T-helper 2 cell treated with Interferon-gamma antibody and Interleukin-4, amounts not matched to agents 5 μg/mL and 100 μg/mL, for 36 hours (primary cell): ENCODE results near the gene F2RL2.

Source experiments
- DNase-seq: peaks from one replicate; pipeline ENCODE4 v3.0.0; 2021; ENCODE audit warnings: low spot score
- H3K27ac Mint-ChIP-seq: one replicate; pipeline ENCODE4 v1.8.0; 2021; ENCODE audit warnings: mild to moderate bottlenecking, mixed read lengths
- H3K27me3 Mint-ChIP-seq: one replicate; pipeline ENCODE4 v1.8.0; 2021; ENCODE audit warnings: low read depth, mixed read lengths
- H3K36me3 Mint-ChIP-seq: one replicate; pipeline ENCODE4 v1.8.0; 2021; ENCODE audit warnings: low read depth, mixed read lengths
- H3K4me1 Mint-ChIP-seq: one replicate; pipeline ENCODE4 v1.8.0; 2021; ENCODE audit warnings: low read depth, mixed read lengths
- H3K4me3 Mint-ChIP-seq: one replicate; pipeline ENCODE4 v1.8.0; 2022; ENCODE audit warnings: mild to moderate bottlenecking, moderate library complexity, mixed read lengths
- H3K9me3 Mint-ChIP-seq: one replicate; pipeline ENCODE4 v1.8.0; 2021; ENCODE audit warnings: mixed read lengths

F2RL2 gene, protein sequence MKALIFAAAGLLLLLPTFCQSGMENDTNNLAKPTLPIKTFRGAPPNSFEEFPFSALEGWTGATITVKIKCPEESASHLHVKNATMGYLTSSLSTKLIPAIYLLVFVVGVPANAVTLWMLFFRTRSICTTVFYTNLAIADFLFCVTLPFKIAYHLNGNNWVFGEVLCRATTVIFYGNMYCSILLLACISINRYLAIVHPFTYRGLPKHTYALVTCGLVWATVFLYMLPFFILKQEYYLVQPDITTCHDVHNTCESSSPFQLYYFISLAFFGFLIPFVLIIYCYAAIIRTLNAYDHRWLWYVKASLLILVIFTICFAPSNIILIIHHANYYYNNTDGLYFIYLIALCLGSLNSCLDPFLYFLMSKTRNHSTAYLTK

DNA sequence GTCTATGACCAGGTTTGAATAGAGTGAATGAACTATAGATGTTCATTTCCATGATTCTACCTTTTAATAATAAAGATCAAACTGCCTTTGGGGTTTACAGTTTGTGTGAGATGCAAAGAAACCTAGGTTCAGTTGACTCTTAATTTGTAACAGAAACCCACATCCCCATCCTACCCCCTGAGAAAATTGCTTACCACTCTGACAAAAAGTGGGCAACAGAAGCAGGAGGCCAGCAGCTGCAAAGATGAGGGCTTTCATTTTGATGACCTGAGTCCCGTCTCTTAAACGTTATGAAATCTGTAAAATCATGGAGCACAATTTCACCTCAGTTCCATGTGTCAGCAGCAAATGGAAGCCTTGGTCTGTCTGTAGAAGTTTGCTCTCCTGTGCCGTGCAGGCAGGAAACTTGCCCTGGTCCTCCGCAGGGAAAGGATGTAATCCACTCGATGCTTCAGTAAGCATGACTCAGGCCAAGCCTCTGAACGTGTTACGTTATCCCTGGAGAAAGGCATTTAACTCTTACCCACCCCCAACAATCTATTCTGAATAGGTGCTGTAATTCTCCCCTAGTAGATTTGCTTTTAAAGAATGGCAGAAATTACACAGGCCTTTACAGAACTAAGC lies at the start of gene F2RL2:
Gene F2RL2, minus strand, starts transcription at position 431 of the 624 bp plus-strand sequence. Its CDS starts 173 bp downstream, at position 258.
- Mint-ChIP-seq H3K9me3 (no peaks in the 10 kb centered on the region), H3K4me1 (peaks cover 13% of the 10 kb centered on the region), H3K4me3 (no peak within 1 kb of the TSS), H3K36me3 (peaks cover 25% of the 10 kb centered on the region), H3K27ac (no peak within 1 kb of the TSS), H3K27me3 (no peaks in the 10 kb centered on the region)
- no peak for DNase-seq

DNA sequence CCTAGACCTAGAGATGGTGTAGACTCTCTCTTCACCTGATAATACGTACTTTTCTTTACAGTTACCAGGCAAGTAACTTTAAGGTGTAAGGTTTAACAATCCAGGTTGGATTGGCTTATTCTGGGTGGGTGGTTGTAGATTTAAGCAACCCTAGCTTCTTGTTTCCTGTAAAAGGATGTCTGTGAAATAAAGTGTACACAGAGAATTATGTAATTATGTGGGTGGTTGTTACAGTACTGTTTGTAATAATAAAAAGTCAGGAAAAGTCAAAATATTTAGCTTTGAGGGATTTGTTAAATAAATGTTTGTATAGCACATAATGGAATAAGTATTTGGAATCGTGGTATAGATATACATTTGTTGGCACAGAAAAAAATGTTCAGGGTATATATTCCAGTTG lies 49.0 kb upstream of the F2RL2 start:
- no peak for DNase-seq
- no peak overlapping the region for H3K27ac Mint-ChIP-seq
- no peak overlapping the region for H3K4me3 Mint-ChIP-seq
- H3K27me3 Mint-ChIP-seq = no peaks in the 10 kb centered on the region
- H3K4me1 Mint-ChIP-seq = no peaks in the 10 kb centered on the region
- peaks cover 64% of the 10 kb centered on the region for H3K36me3 Mint-ChIP-seq
- H3K9me3 Mint-ChIP-seq = no peaks in the 10 kb centered on the region

DNA sequence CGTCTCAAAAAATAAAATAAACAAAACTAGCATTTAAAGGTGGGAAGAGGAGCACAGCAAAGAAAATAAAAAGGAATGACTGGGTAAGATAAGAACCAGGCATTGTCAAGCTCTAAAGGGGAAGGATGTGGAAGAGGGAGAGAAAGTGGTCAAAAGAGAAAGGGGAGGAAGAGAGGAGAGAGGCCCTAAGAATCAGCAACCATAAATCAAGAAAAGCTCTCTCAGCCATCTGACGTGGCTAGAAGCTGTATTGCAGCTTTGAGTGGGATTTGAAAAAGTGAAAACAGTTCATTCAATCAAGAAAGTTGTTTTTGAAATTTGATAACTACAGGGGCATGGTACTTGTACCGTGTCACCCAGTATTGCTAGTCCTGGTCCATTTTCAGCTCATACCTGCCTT lies 47.3 kb upstream of the F2RL2 start:
- H3K27ac Mint-ChIP-seq = no peak overlapping the region
- no peak overlapping the region for H3K4me3 Mint-ChIP-seq
- DNase-seq = no peak
- no peaks in the 10 kb centered on the region for H3K9me3 Mint-ChIP-seq
- H3K36me3 Mint-ChIP-seq = peaks cover 57% of the 10 kb centered on the region
- H3K4me1 Mint-ChIP-seq = no peaks in the 10 kb centered on the region
- no peaks in the 10 kb centered on the region for H3K27me3 Mint-ChIP-seq

DNA sequence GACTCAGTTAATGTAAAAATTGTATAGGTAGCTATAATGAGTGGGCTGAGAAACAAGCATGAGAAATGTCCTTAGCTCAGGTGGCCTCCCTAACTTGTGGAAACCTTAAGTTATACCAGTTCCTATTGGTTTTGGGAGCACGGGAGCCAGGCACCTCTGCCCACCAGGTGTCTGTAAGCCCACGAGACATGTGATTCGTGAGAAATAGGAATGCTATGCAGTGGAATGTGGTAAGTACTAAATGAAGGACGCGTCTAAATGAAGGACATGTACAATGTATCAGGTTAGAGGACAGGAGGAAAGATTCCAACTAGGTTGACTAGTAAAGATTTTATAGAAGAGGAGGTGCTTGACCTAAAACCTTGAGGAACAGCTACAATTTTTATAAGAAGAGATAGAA lies 46.0 kb upstream of the F2RL2 start:
- H3K4me1 Mint-ChIP-seq = no peaks in the 10 kb centered on the region
- DNase-seq = no peak
- H3K27ac Mint-ChIP-seq = no peak overlapping the region
- H3K36me3 Mint-ChIP-seq = peaks cover 52% of the 10 kb centered on the region
- H3K4me3 Mint-ChIP-seq = no peak overlapping the region
- H3K9me3 Mint-ChIP-seq = no peaks in the 10 kb centered on the region
- H3K27me3 Mint-ChIP-seq = no peaks in the 10 kb centered on the region

DNA sequence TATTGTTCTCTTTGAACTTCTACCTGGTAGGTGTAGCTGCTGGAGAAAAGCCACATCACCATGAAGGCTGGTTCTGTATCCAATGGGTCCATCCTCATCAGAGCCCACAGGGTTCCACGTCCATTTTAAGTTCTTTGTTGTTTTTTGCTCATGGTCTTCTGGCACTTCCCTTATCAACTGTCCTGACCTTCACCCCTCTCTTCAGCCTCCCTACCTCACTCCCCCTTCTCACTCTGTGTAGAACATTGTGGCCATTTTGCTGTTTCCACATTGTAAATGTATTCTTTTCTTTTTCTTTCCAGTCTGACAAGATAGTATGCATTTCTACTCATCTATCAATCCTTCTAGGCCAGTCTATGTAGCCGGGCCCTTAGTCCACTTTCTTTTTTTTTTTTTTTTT lies 44.3 kb upstream of the F2RL2 start:
- no peak overlapping the region for H3K27ac Mint-ChIP-seq
- H3K4me1 Mint-ChIP-seq = no peaks in the 10 kb centered on the region
- DNase-seq = no peak
- no peaks in the 10 kb centered on the region for H3K27me3 Mint-ChIP-seq
- H3K36me3 Mint-ChIP-seq = peaks cover 47% of the 10 kb centered on the region
- H3K4me3 Mint-ChIP-seq = no peak overlapping the region
- H3K9me3 Mint-ChIP-seq = no peaks in the 10 kb centered on the region

DNA sequence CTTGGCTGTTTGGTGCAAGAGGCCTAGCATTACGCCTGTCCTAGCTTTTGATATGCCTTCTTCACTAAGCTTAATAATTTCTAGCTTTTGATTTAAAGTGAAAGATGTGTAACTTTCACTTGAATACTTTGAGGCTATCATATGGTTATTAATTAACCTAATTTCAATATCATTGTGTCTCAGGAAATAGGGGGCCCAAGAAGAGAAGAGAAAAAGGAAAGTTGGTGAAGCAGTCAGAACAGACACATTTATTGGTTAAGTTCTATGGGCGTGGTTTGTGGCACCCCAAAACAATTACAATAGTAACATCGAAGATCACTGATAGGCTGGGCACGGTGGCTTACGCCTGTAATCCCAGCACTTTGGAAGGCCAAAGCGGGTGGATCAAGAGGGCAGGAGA lies 40.9 kb upstream of the F2RL2 start:
- Mint-ChIP-seq H3K4me1 (no peaks in the 10 kb centered on the region), H3K4me3 (no peak overlapping the region), H3K27ac (no peak overlapping the region), H3K9me3 (no peaks in the 10 kb centered on the region), H3K27me3 (no peaks in the 10 kb centered on the region), H3K36me3 (peaks cover 33% of the 10 kb centered on the region)
- DNase-seq = no peak

DNA sequence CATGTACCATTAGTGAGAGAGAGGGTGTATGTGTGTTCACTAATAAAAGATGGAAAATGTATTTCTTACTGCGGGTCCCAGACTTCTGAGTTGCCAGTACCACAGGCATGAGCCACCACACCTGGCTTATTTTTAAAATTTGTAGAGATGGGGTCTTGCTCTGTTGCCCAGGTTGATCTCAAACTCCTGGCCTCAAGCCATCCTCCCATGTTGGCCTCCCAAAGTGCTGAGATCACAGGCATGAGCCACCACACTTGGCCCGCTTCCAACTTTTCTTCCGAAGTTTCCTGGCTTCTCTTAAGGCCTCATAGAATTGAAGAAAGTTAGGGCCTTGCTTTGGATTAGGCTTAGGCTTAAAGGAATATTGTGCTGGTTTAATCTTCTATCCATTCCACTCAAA lies 40.4 kb upstream of the F2RL2 start:
- H3K4me3 Mint-ChIP-seq = no peak overlapping the region
- H3K36me3 Mint-ChIP-seq = peaks cover 32% of the 10 kb centered on the region
- DNase-seq = no peak
- no peaks in the 10 kb centered on the region for H3K9me3 Mint-ChIP-seq
- no peak overlapping the region for H3K27ac Mint-ChIP-seq
- H3K27me3 Mint-ChIP-seq = no peaks in the 10 kb centered on the region
- no peaks in the 10 kb centered on the region for H3K4me1 Mint-ChIP-seq

DNA sequence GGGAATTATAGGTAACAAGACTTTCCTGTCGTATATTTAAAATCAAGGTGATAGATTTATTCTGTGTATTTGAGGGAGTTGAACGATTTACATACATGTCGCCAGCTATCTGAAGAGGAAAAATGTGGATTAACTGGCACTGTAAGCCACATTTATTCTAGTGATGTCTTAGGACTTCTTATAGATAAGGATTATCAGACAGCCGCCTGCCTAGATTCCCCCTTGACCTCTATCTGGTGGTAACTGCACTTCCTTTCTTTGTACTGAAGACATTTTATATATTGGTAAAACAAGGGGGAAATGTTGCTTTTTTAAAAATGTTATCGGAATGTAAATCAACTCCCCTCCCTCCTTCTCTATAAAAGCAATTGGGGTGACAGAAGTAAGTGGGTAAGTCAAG lies 39.3 kb upstream of the F2RL2 start:
- Mint-ChIP-seq H3K9me3 (no peaks in the 10 kb centered on the region), H3K36me3 (peaks cover 39% of the 10 kb centered on the region), H3K4me1 (no peaks in the 10 kb centered on the region), H3K27me3 (no peaks in the 10 kb centered on the region), H3K4me3 (no peak overlapping the region), H3K27ac (no peak overlapping the region)
- no peak for DNase-seq

DNA sequence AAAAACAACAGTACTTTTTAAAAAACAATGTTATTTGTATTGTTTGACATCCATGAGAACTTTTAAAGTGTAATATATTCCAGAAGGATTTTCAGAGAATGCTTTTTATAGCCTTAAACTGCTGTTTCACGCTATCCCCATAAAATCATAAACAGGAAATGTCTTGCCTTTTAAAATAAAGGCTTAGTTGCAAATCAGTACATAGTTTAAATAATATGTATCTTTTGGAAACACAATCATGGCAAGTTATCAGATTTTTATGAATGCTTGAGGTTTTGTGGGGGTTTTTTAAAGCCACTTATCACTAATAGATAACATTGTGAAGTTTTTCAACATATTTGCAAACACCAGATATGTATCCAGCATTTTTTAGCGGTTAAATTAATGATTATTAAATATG lies 37.2 kb upstream of the F2RL2 start:
- H3K9me3 Mint-ChIP-seq = no peaks in the 10 kb centered on the region
- H3K4me1 Mint-ChIP-seq = no peaks in the 10 kb centered on the region
- no peak overlapping the region for H3K4me3 Mint-ChIP-seq
- H3K27me3 Mint-ChIP-seq = no peaks in the 10 kb centered on the region
- DNase-seq = no peak
- H3K36me3 Mint-ChIP-seq = peaks cover 40% of the 10 kb centered on the region
- no peak overlapping the region for H3K27ac Mint-ChIP-seq

DNA sequence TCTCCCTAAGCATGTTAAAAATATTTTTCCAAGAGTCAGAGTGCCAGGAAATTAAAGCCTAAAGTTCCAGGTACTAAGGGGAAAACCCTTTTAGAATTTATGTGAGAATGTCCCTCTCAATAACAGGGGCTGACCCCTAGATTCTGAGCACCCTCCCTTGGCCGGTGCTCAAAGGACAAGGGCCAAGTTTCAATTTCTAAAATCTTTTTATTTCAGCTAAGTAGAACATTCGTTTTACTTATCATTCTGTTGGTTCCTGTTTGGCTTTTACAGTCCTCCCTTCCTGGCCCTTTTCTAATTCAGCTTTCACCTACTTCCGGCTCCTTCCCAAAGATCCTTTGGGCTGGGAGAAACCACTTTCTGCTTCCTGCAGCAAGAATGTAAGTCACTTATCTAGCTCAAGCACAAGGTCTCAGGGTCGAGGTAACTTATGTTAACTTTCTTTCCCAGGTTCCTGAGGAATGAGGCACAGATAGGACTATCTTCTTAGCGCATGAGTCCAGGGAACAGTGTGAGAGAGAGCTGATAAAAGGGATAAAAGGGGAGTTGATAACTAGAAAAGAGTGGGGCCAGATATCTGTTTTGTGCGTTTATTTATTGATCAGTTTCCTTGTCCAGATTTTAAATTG lies 34.6 kb upstream of the F2RL2 start:
- Mint-ChIP-seq H3K27me3 (no peaks in the 10 kb centered on the region), H3K36me3 (peaks cover 52% of the 10 kb centered on the region), H3K4me1 (no peaks in the 10 kb centered on the region), H3K27ac (no peak overlapping the region), H3K4me3 (no peak overlapping the region), H3K9me3 (no peaks in the 10 kb centered on the region)
- DNase-seq = no peak

DNA sequence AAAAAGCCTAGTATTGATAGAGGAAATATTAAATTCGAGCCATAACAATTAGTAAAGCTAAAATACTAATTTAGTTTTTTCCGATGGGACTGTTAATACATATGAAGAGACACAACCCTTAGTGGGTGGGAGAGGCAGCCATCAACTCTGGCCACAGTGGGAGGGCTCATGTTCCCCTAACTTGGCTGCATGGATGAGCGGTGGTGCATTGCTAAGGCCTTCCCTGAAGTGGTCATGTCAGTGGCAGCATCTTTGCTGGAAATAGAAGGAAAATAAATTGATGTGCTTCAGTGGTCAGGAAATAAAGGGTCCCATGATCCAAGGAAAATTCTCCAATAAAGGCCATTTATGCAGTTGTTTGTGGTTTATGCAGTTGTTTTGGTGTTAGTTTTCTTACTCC lies 33.9 kb upstream of the F2RL2 start:
- no peaks in the 10 kb centered on the region for H3K4me1 Mint-ChIP-seq
- no peak for DNase-seq
- H3K36me3 Mint-ChIP-seq = peaks cover 56% of the 10 kb centered on the region
- H3K4me3 Mint-ChIP-seq = no peak overlapping the region
- H3K27ac Mint-ChIP-seq = no peak overlapping the region
- H3K9me3 Mint-ChIP-seq = no peaks in the 10 kb centered on the region
- no peaks in the 10 kb centered on the region for H3K27me3 Mint-ChIP-seq

DNA sequence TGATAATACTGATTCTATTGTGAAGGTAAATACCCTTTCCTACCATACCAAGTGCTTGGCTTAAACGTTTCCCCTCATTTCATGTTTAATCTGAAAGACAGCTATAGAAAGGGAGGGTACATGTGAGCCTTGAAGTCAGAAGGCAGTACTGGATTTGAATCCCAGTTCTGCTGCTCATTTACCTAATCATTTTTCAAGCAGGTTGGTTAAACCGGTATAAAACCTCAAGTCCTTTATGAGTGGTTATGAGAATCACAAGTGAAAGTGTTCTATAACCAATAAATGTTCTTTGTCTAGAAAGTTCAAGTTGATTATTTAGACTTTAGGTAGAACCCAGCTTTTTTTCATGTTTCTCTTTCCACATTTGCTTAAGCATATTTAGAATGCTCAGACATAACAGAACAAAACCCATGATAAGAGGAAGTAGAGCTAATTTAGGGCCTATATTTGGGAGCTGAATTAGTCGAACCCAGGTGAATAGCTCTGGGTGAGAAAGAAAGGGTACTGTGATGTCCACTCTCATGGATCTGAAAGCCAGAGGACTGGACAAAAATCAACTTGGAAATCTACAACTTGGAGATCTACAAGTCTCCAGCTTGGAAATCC lies 29.7 kb upstream of the F2RL2 start:
- DNase-seq = no peak
- H3K27ac Mint-ChIP-seq = no peak overlapping the region
- peaks cover 68% of the 10 kb centered on the region for H3K36me3 Mint-ChIP-seq
- peaks cover 21% of the 10 kb centered on the region for H3K9me3 Mint-ChIP-seq
- H3K4me3 Mint-ChIP-seq = no peak overlapping the region
- H3K4me1 Mint-ChIP-seq = no peaks in the 10 kb centered on the region
- no peaks in the 10 kb centered on the region for H3K27me3 Mint-ChIP-seq

DNA sequence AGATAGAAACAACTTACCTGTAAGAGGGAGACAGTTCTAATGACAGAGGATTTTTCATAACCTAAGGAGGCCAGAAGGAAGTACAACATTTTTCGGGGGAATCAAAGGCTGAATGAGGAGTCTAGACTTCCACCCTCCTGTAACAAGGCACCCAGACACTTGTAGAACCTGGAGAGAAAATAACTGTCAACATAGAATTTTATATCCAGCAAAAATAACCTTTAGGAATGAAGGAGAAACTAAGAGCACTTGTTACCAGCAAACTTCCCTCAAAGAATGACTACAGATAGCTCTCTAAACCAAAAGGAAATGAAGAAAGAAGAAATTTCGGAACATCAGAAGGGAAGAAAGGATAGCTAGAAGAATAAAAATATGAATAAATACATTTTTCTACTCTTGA lies 25.9 kb upstream of the F2RL2 start:
- Mint-ChIP-seq H3K4me1 (no peaks in the 10 kb centered on the region), H3K9me3 (peaks cover 29% of the 10 kb centered on the region), H3K4me3 (no peak overlapping the region), H3K36me3 (peaks cover 69% of the 10 kb centered on the region), H3K27me3 (no peaks in the 10 kb centered on the region), H3K27ac (no peak overlapping the region)
- no peak for DNase-seq

DNA sequence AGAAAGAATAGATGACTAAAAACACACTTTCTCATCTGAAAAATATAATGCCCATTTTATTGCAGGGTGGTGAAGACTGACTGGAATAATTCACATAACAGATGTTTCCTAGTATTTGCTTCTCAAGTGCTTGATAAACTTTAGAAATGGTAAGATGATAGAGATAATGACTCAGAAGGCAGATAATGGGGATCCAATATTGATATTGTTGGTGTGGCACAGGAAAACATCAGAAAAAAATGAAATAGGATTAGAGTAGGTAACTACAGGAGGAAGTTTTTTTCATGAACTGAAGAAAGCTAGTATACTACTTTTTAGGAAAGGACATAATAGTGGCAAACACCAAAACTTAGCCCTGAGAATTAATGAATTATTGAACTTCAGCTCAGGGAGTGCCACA lies 20.2 kb upstream of the F2RL2 start:
- Mint-ChIP-seq H3K4me1 (peaks cover 5% of the 10 kb centered on the region), H3K27ac (no peak overlapping the region)

More for the DNA sequence above, 20.2 kb upstream of the F2RL2 start:
- no peak overlapping the region for H3K4me3 Mint-ChIP-seq
- H3K9me3 Mint-ChIP-seq = peaks cover 13% of the 10 kb centered on the region
- peaks cover 46% of the 10 kb centered on the region for H3K36me3 Mint-ChIP-seq
- DNase-seq = no peak
- H3K27me3 Mint-ChIP-seq = no peaks in the 10 kb centered on the region
